H1 (cell line): ENCODE results near the gene SLC24A3. TPM values are rescaled to one million over a fixed set of nuclear protein-coding genes. Genes with fewer than 3 reads are reported as not detected.

Experiments used
- CTCF ChIA-PET: fragments of 300-600 bp; sonication (Branson Sonifier 250); formaldehyde crosslinking; loops from one replicate; lab custom pipeline; 2021; ENCODE audit not compliant: partially characterized antibody; lab: Charles Lee
- POLR2A ChIA-PET: fragments of 300-600 bp; sonication (Branson Sonifier 250); formaldehyde crosslinking; loops from one replicate; lab custom pipeline; 2021; ENCODE audit warnings: inconsistent platforms; ENCODE audit not compliant: partially characterized antibody; lab: Charles Lee
- DNase-seq, 2 experiments: peaks; one replicate each; pipeline versions ENCODE4 v3.0.0 to v3.0.0-alpha.2; 2010 to 2022; ENCODE audit warnings: low spot score in 2 of 2, low read depth in 1 of 2, mixed read lengths in 1 of 2
- FAIRE-seq: peaks from 2 replicates; lab custom pipeline; 2011; peaks lifted over from hg19 to GRCh38; lab: Jason Lieb, UNC
- H2AFZ ChIP-seq: 2 replicates; pipeline ENCODE4 v1.8.1; 2012; ENCODE audit warnings: low read length, inconsistent platforms
- H2AK5ac ChIP-seq: 2 replicates; pipeline ENCODE4 v1.6.1; 2013; ENCODE audit warnings: low read depth, low read length
- H2BK120ac ChIP-seq: replicated peaks from 2 replicates; pipeline ENCODE3; 2013; ENCODE audit warnings: low read depth, low read length, inconsistent platforms
- H2BK12ac ChIP-seq: 2 replicates; pipeline ENCODE4 v1.6.1; 2013; ENCODE audit warnings: low read depth, low read length
- H2BK15ac ChIP-seq: 2 replicates; pipeline ENCODE4 v1.6.1; 2013; ENCODE audit warnings: low read length
- H2BK20ac ChIP-seq: 2 replicates; pipeline ENCODE4 v1.6.1; 2013; ENCODE audit warnings: low read length
- H2BK5ac ChIP-seq: 2 replicates; pipeline ENCODE4 v1.6.1; 2013; ENCODE audit warnings: low read depth, low read length
- H3K14ac ChIP-seq: 2 replicates; pipeline ENCODE4 v1.6.1; 2013; ENCODE audit warnings: inconsistent platforms; ENCODE audit not compliant: insufficient read length
- H3K18ac ChIP-seq: 2 replicates; pipeline ENCODE4 v1.6.1; 2013; ENCODE audit warnings: low read length; ENCODE audit errors: extremely low read depth
- H3K23ac ChIP-seq: 2 replicates; pipeline ENCODE4 v1.6.1; 2013; ENCODE audit warnings: inconsistent platforms; ENCODE audit not compliant: insufficient read length
- H3K23me2 ChIP-seq: 2 replicates; pipeline ENCODE4 v1.6.1; 2013; ENCODE audit warnings: low read depth, low read length
- H3K27ac ChIP-seq: 2 replicates; pipeline ENCODE4 v1.6.1; 2011; ENCODE audit warnings: low read depth, low read length, inconsistent platforms
- H3K27me3 ChIP-seq, 4 experiments: replicated peaks in 1 of 4; 1 replicate in 1 of 4; 2 replicates in 3 of 4; pipeline versions ENCODE4 v1.6.1 to v1.8.1; 2011 to 2013; ENCODE audit warnings: low read length in 3 of 4, mild to moderate bottlenecking in 3 of 4, inconsistent platforms in 2 of 4, mixed read lengths in 2 of 4, moderate library complexity in 1 of 4; ENCODE audit not compliant: control insufficient read depth in 3 of 4, insufficient read depth in 3 of 4; ENCODE audit errors: extremely low read depth in 1 of 4
- H3K36me3 ChIP-seq, 4 experiments: 2 replicates each; pipeline versions ENCODE4 v1.6.1 to v1.8.1; 2011 to 2013; ENCODE audit warnings: mild to moderate bottlenecking in 4 of 4, low read length in 3 of 4, moderate library complexity in 2 of 4, control low read depth in 1 of 4, inconsistent platforms in 1 of 4; ENCODE audit not compliant: insufficient read depth in 4 of 4, control insufficient read depth in 2 of 4
- H3K4ac ChIP-seq: replicated peaks from 2 replicates; pipeline ENCODE3; 2013; ENCODE audit warnings: low read length, low read depth, mixed read lengths, inconsistent platforms; ENCODE audit not compliant: insufficient read length
- H3K4me1 ChIP-seq, 4 experiments: replicated peaks in 1 of 4; 1 replicate in 1 of 4; 2 replicates in 3 of 4; pipeline versions ENCODE4 v1.6.1 to v1.8.1; 2011 to 2013; ENCODE audit warnings: low read length in 3 of 4, inconsistent platforms in 2 of 4, mixed read lengths in 1 of 4; ENCODE audit not compliant: insufficient read depth in 4 of 4, control insufficient read depth in 3 of 4
- H3K4me2 ChIP-seq, 2 experiments: 2 replicates each; pipeline versions ENCODE4 v1.6.1 to v1.8.1; 2011 to 2013; ENCODE audit warnings: low read depth in 2 of 2, low read length in 2 of 2, control low read depth in 1 of 2, inconsistent platforms in 1 of 2, mild to moderate bottlenecking in 1 of 2; ENCODE audit not compliant: insufficient read depth in 1 of 2
- H3K4me3 ChIP-seq, 4 experiments: fragments of 200-600, 300-600 bp in 1 of 4; sonication (generic), shearing (Covaris generic), sonication (Bioruptor Twin) in 1 of 4; 2 replicates each; pipeline versions ENCODE4 v1.5.1 to v1.8.1; 2011 to 2016; ENCODE audit warnings: low read length in 4 of 4, low read depth in 3 of 4, control low read depth in 2 of 4, inconsistent platforms in 2 of 4, mild to moderate bottlenecking in 2 of 4, mixed read lengths in 1 of 4, moderate library complexity in 1 of 4; ENCODE audit not compliant: insufficient read depth in 2 of 4; ENCODE audit errors: extremely low read depth in 1 of 4
- H3K56ac ChIP-seq: replicated peaks from 2 replicates; pipeline ENCODE3; 2013; ENCODE audit warnings: low read depth, mild to moderate bottlenecking, mixed read lengths, low read length, inconsistent platforms; ENCODE audit not compliant: insufficient read length
- H3K79me1 ChIP-seq: 2 replicates; pipeline ENCODE4 v1.6.1; 2013; ENCODE audit warnings: low read depth, low read length, control low read depth
- H3K79me2 ChIP-seq, 2 experiments: 2 replicates each; pipeline versions ENCODE4 v1.6.1 to v1.8.1; 2012 to 2013; ENCODE audit warnings: low read length in 2 of 2, mild to moderate bottlenecking in 2 of 2, inconsistent platforms in 1 of 2; ENCODE audit not compliant: insufficient read depth in 2 of 2, control insufficient read depth in 1 of 2
- H3K9ac ChIP-seq, 4 experiments: replicated peaks in 1 of 4; 1 replicate in 1 of 4; 2 replicates in 3 of 4; pipeline versions ENCODE4 v1.6.1 to v1.8.1; 2011 to 2013; ENCODE audit warnings: low read depth in 3 of 4, low read length in 3 of 4, control low read depth in 2 of 4, mild to moderate bottlenecking in 2 of 4, moderate library complexity in 2 of 4, inconsistent platforms in 1 of 4; ENCODE audit errors: extremely low read depth in 1 of 4
- H3K9me3 ChIP-seq, 2 experiments: 2 replicates each; pipeline versions ENCODE4 v1.6.1 to v1.8.1; 2012 to 2013; ENCODE audit warnings: mild to moderate bottlenecking in 2 of 2, moderate library complexity in 2 of 2, control low read depth in 1 of 2, inconsistent platforms in 1 of 2, low read depth in 1 of 2, low read length in 1 of 2, mixed read lengths in 1 of 2; ENCODE audit not compliant: insufficient read depth in 2 of 2
- H4K20me1 ChIP-seq, 2 experiments: replicated peaks in 1 of 2; 2 replicates each; pipeline versions ENCODE3 to v1.8.1; 2011 to 2013; ENCODE audit warnings: inconsistent platforms in 2 of 2, low read length in 2 of 2, mild to moderate bottlenecking in 1 of 2; ENCODE audit not compliant: insufficient read depth in 2 of 2, control insufficient read depth in 1 of 2
- H4K5ac ChIP-seq: 2 replicates; pipeline ENCODE4 v1.6.1; 2013; ENCODE audit warnings: low read length, low read depth, mixed read lengths, inconsistent platforms; ENCODE audit not compliant: insufficient read length
- H4K8ac ChIP-seq: 2 replicates; pipeline ENCODE4 v1.8.0; 2013; ENCODE audit warnings: mild to moderate bottlenecking, moderate library complexity, low read length, inconsistent platforms; ENCODE audit not compliant: insufficient read depth; ENCODE audit errors: extremely low read depth
- H4K91ac ChIP-seq: replicated peaks from 2 replicates; pipeline ENCODE3; 2013; ENCODE audit warnings: low read length, mixed read lengths, inconsistent platforms; ENCODE audit not compliant: insufficient read length
- CBX5 ChIP-seq: fragments of 300-800, 300-1000 bp; sonication (generic); IDR thresholded peaks from 2 replicates; pipeline ENCODE4 v1.7.1; 2016; ENCODE audit warnings: antibody characterized with exemption, low read length, low read depth
- CBX8 ChIP-seq: fragments of 300-800, 300-1000 bp; sonication (generic); IDR thresholded peaks from 2 replicates; pipeline ENCODE4 v1.7.1; 2016; ENCODE audit warnings: low read depth, low read length, borderline replicate concordance
- FOSL1 ChIP-seq: IDR thresholded peaks from 2 replicates; pipeline ENCODE4 v1.6.1; 2011; ENCODE audit warnings: mild to moderate bottlenecking, low read depth, low read length, moderate library complexity; ENCODE audit not compliant: insufficient read depth
- KDM4A ChIP-seq: IDR thresholded peaks from one replicate; pipeline ENCODE4 v1.7.1; 2012; ENCODE audit warnings: low read depth, mild to moderate bottlenecking, moderate library complexity, low read length, inconsistent platforms; ENCODE audit not compliant: severe bottlenecking
- MAFK ChIP-seq: IDR thresholded peaks from 2 replicates; pipeline ENCODE4 v1.6.1; 2012; ENCODE audit warnings: low read depth, mild to moderate bottlenecking, improper control_type of control experiment, low read length
- NANOG ChIP-seq: IDR thresholded peaks from 2 replicates; pipeline ENCODE4 v1.6.1; 2011; ENCODE audit warnings: low read length, low read depth, mild to moderate bottlenecking, inconsistent platforms; ENCODE audit not compliant: insufficient read depth, poor library complexity, severe bottlenecking
- NRF1 ChIP-seq: IDR thresholded peaks from 2 replicates; pipeline ENCODE4 v1.6.1; 2011; ENCODE audit warnings: mild to moderate bottlenecking, low read depth, low read length, improper control_type of control experiment
- RBBP5 ChIP-seq: IDR thresholded peaks from 2 replicates; pipeline ENCODE4 v1.7.1; 2012; ENCODE audit warnings: low read depth, mild to moderate bottlenecking, inconsistent platforms, low read length, moderate library complexity, borderline replicate concordance
- SP2 ChIP-seq: IDR thresholded peaks from 2 replicates; pipeline ENCODE4 v1.6.1; 2012; ENCODE audit warnings: mild to moderate bottlenecking, low read length, inconsistent platforms
- WGBS, 2 experiments: shearing (Covaris generic) in 1 of 2; methylation state at CpG; one replicate each; pipeline versions ENCODE4 v1.1.6 to v1.1.7; 2013 to 2015; ENCODE audit warnings: low lambda C conversion rate in 2 of 2, mixed read lengths in 2 of 2, inconsistent platforms in 1 of 2, low coverage in 1 of 2, missing lambda C conversion rate in 1 of 2; ENCODE audit not compliant: insufficient replicate concordance in 2 of 2, insufficient coverage in 1 of 2, insufficient read length in 1 of 2; ENCODE audit errors: extremely low coverage in 1 of 2, missing lambda C conversion rate in 1 of 2; 5-methylcytosine and 5-hydroxymethylcytosine counted together
- polyA plus RNA-seq, 7 experiments: library from polyadenylated mRNA; depleted of rRNA in 3 of 7; stranded (reverse) in 5 of 7; unstranded in 2 of 7; fragments of >200 nt in 5 of 7; fragments of 200-250 nt in 2 of 7; gene quantifications; 1 replicate in 5 of 7; 2 replicates in 1 of 7; 4 replicates in 1 of 7; pipeline versions ENCODE4 v1.2.1 to v1.2.3, GENCODE V29; 2011 to 2013; ENCODE audit warnings: missing spikeins in 2 of 7, mixed read lengths in 2 of 7
- total RNA-seq: library from RNA; stranded (reverse); fragmentation: NEBNext Ultra II Directional; extraction: Animal tissue kit (Norgen Biotek cat#: 25700); gene quantifications from 2 replicates; pipeline ENCODE4 v1.2.1, GENCODE V29; 2021

The SLC24A3 gene
- total and polyA plus RNA-seq, 2 of the 8 experiments (the other 6 are each of a cell fraction or from before 2014, with no cell fraction given): 4.5 to 6.3 TPM

DNA sequence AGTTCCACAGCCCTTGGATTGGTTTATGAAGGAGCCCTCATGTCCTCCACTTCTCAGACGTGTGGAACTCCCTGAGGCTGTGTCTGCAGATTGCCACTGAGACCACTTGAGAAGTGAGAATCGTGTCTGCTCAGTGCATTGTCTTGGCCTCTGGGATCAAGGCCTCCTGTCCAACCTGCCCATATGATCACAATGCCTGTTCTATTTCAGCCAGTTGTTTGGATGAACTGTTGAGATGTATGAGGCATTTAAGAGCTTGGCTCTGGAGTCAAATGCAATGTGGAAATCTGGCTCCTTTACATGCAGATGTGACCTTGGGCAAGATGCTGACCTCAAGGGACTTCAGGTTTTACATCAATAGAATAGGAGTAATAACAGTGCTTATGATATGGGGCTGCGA, 125.9 kb downstream of the SLC24A3 start:
- H2AFZ ChIP-seq: no peak overlapping the region
- ChIA-PET CTCF (interaction anchor here (1.1 kb wide), 1 partner anchor 13 kb away, joined by 3 read pairs; no protein-coding TSS in a partner anchor), POLR2A (no interaction called here)
- H3K36me3 ChIP-seq: no peaks in the 10 kb centered on the region; a peak in 1 of 8 replicates
- H3K4me3 ChIP-seq: no peak overlapping the region
- no peak overlapping the region for H3K4me2 ChIP-seq
- H4K8ac ChIP-seq: no peak overlapping the region
- no peak overlapping the region for H3K23ac ChIP-seq
- H3K23me2 ChIP-seq: no peaks in the 10 kb centered on the region
- no peak overlapping the region for H4K91ac ChIP-seq
- TF ChIP-seq CBX5: no peak
- TF ChIP-seq SP2: no peak
- TF ChIP-seq NRF1: no peak
- no peak for TF ChIP-seq NANOG
- TF ChIP-seq RBBP5: no peak
- TF ChIP-seq MAFK: no peak
- TF ChIP-seq KDM4A: no peak
- no peak for TF ChIP-seq CBX8
- TF ChIP-seq FOSL1: no peak
- no peak overlapping the region for H4K5ac ChIP-seq
- no peaks in the 10 kb centered on the region for H3K9me3 ChIP-seq
- DNase-seq: no peak
- H2BK12ac ChIP-seq: no peak overlapping the region
- H3K18ac ChIP-seq: no peak overlapping the region
- H2AK5ac ChIP-seq: no peak overlapping the region
- no peaks in the 10 kb centered on the region for H3K4me1 ChIP-seq
- H3K79me1 ChIP-seq: no peaks in the 10 kb centered on the region
- peaks cover 0 to 1% of the 10 kb centered on the region in 2 experiments for H4K20me1 ChIP-seq
- no peak overlapping the region for H3K56ac ChIP-seq
- no peaks in the 10 kb centered on the region for H3K79me2 ChIP-seq
- no peak overlapping the region for H2BK20ac ChIP-seq
- no peak overlapping the region for H2BK15ac ChIP-seq
- no peak overlapping the region for H2BK120ac ChIP-seq
- no peak for FAIRE-seq
- H3K14ac ChIP-seq: no peak overlapping the region
- no peaks in the 10 kb centered on the region for H3K27me3 ChIP-seq
- H2BK5ac ChIP-seq: no peak overlapping the region
- no peak overlapping the region for H3K4ac ChIP-seq
- H3K9ac ChIP-seq: no peak overlapping the region
- 86% methylated on average over 3 of the region's 3 CpGs; no CpG with 5 or more reads in 1 of the 2 experiments for WGBS, 2 experiments
- no peak overlapping the region for H3K27ac ChIP-seq
